Stimulated activated CD4-positive, alpha-beta T cell treated with anti-CD3 and anti-CD28 coated beads, Interleukin-1b, Interleukin-23, amount 100 ng/mL, for 24 hours (primary cell): ENCODE measurements around the gene PIWIL4.

Experiments used
- DNase-seq, 4 experiments: peaks; one replicate each; pipeline ENCODE4 v3.0.0-alpha.2; 2020; ENCODE audit warnings: low read depth in 4 of 4, low spot score in 1 of 4

Gene PIWIL4

DNA sequence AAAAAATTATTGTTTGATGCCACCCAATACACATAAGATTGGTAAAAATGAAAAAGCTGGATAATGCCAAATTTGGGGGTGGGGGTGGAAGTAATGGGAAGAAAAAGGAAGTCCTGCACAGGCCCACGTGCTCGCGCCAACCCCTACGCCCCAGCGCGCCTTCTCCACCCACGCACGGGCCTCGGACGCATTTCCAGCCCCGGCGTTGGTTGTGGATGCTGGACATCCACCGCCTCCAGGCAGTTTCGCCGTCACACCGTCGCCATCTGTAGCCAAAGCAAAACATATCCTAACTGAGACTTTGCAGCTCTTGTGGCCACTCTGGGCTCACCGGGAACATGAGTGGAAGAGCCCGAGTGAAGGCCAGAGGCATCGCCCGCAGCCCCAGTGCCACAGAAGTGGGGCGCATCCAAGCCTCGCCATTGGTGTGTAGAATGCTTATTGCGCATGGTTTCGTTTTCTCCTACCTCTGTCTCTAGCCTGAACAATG lies at the start of gene PIWIL4:
Gene PIWIL4 (plus strand): TSS at position 188 of the 490 bp plus-strand sequence. CDS start 151 bp downstream, at position 339.
- no peak for DNase-seq

DNA sequence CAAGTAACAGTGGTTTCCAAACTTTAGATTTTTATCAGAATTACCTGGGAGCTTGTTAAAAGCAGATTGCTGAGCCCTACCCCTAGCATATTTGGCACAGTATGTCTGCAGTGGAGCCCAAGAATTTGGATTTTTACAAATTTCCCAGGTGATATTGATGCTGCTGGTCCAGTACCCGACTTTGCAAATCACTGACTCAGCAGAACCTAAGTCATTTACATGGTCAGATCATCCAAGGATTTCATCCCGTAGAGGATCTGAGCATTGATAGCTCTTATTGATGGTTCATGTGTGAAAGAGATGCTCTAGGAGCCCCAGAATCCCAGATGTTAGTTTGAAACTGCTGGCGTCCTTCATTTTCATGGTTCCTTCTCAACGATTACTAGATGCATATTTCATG lies 48.9 kb upstream of the PIWIL4 start:
- no peak for DNase-seq

GRCh38 chr11:94519478-94520084 lies 47.6 kb upstream of the PIWIL4 start:
- DNase-seq = no peak

DNA sequence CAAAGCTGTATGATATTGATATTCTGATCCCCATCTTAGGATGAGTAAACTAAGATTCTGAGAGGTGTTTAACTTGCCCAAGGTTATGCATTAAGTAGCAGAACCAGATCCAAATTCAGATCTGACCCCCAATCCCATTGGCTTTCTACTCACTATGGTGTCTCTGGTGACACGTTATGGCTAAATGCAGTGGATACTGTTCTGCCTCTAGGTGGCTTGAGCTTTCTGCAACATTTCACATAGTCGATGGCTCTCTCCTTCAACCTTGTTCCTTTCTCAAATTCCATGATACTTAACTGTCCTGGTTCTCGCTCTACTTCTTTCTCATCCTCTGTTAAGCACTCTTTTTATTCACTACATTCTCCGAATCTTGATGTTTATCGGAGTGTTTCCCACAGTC lies 45.5 kb upstream of the PIWIL4 start:
- DNase-seq = no peak

DNA sequence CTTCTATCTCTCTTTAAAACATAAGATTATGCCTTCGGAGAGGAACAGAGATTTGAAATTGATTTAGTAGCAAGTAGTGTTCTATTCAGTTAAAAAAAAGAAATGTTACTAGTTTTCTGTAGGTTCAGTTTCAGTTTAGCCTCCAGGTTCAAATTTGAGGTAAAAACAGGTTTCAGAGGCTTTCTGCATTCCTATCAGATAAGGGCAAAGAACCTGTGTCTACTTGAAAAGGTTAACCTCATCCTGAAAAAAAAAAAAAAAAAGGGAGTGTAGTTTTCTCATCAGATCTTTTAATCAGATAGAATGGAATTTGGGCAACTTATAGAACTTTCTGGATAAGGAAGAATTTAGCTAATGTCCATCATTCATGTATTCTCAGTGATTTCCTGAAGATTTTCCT lies 42.8 kb upstream of the PIWIL4 start:
- DNase-seq = no peak

GRCh38 chr11:94525546-94526324 lies 41.4 kb upstream of the PIWIL4 start:
- DNase-seq = no peak

DNA sequence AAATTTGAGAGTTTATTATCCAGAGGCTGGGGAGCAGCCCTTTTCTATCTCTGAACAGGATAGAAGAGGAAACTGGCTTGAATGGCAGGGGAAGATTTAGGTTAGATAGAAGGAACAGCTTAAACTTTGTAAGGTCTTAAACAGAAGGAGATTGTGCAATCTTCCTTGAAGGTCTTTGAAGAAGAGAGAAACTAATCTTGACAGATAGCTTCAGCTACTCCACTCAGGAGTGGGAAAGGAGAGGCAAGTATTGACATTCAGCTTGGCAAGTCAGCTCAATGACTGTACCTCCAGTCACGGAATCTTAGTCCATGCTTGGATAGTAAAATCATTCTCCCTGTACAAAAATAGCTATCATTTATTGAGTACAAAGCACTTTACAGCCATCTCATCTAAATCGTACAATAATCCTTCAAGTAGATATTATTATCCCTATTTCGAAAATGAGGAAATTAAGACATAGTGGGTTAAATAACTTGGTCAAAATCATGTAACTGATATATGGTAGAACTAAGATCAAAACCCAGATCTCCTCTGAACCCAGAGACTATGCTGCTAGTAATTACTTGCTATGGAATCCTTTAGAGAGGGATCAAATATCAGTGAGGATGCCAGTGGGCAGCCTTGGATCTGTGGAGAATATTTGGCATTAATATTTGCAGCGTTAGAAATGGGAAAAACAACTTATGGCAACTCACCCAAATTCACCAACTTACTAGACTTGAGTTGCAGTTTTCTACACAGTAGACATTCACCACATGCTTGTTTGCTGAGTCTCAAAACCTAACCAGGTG lies 40.3 kb upstream of the PIWIL4 start:
- no peak for DNase-seq

GRCh38 chr11:94528551-94528950 lies 38.6 kb upstream of the PIWIL4 start:
- DNase-seq = no peak

- DNase-seq = no peak
Observed at GRCh38 chr11:94532211-94532610, 35.0 kb upstream of the PIWIL4 start.

DNA sequence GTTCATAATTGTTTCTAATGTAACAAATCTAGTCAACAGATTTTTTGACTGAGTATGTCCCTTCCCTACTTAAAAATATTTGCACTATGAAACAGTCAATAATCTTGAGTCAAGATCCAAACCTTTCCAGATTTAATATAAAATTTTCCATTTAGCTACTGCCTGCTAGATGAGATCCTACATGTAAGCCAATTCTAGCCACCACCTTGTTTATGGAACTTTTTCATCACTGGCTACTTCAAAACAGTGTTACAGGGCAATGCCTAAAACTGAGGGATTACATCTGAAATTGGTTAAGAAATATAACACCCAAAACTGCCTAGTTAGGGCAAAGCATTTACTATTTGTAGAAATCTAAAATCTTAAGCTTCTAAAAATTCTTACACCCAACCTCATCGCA lies 34.0 kb upstream of the PIWIL4 start:
- no peak for DNase-seq

GRCh38 chr11:94533696-94534630 lies 33.2 kb upstream of the PIWIL4 start:
- no peak for DNase-seq

- no peak for DNase-seq
Observed at GRCh38 chr11:94536386-94536785, 30.8 kb upstream of the PIWIL4 start.

DNA sequence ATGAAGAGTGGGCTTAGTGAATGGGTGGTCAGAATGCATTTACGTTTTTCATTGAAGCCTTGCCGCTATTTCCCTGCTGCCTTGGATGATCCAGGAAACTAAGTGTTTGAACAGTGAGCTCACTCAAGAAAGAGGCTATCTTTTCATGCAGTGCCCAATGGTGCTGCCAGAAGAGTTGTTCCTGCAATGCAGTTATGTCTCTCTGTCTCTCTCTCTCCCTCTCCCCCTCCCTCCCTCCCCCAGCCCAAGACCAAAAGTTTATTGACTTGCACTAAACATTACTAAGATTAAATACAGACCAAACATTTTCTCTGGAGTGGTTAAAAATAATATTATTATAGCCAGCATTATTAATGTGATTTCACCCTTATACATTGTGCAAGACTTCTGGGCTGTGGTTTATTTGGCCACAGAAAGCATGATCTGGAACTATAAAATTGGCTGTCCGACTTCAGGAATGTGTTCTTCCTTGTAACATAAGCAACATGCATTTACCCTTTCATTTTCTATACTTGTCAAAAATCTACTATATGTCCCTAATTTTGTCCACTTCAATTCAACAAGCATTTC lies 30.1 kb upstream of the PIWIL4 start:
- no peak for DNase-seq

DNA sequence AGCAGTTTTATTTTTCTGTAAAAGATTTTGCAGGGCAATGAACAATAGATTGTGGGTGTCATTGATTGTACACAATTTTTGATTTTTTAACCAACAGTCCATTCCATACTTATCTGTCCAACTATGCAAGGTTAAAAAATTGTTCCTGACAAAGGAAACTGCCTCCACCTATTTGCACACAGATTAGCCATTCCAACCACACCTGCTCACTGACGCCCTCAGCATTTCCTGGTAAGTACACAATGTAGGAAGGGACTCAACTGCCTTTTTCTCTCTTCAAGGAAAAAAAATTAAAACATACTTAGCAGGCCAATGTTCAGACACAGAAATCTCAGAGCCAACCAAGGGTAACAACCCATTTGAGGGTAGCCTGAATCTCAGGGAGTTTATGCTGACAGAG lies 27.7 kb upstream of the PIWIL4 start:
- no peak for DNase-seq

- DNase-seq = peak; percentile 39 to 72 (median 51)
Observed at GRCh38 chr11:94543695-94544645, 23.2 kb upstream of the PIWIL4 start, which contains the start of gene FUT4. TSS of gene FUT4 (plus strand) at chr11:94543921. CDS start at chr11:94544134, 213 bp downstream.

DNA sequence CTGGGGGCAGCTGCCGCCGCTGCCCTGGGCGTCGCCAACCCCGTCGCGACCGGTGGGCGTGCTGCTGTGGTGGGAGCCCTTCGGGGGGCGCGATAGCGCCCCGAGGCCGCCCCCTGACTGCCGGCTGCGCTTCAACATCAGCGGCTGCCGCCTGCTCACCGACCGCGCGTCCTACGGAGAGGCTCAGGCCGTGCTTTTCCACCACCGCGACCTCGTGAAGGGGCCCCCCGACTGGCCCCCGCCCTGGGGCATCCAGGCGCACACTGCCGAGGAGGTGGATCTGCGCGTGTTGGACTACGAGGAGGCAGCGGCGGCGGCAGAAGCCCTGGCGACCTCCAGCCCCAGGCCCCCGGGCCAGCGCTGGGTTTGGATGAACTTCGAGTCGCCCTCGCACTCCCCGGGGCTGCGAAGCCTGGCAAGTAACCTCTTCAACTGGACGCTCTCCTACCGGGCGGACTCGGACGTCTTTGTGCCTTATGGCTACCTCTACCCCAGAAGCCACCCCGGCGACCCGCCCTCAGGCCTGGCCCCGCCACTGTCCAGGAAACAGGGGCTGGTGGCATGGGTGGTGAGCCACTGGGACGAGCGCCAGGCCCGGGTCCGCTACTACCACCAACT lies 22.4 kb upstream of the PIWIL4 start:
- DNase-seq = peak in 1 of 4 experiments; percentile 11

GRCh38 chr11:94545264-94546161 lies 21.7 kb upstream of the PIWIL4 start:
- no peak for DNase-seq

DNA sequence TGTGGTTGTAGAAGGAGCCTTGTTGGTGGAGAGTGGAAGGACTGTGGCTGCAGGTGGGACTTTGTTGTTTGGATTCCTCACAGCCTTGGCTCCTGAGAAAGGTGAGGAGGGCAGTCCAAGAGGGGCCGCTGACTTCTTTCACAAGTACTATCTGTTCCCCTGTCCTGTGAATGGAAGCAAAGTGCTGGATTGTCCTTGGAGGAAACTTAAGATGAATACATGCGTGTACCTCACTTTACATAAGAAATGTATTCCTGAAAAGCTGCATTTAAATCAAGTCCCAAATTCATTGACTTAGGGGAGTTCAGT lies 21.1 kb upstream of the PIWIL4 start:
- DNase-seq = no peak
